K562 (cell line): ENCODE results near the gene BCAS1. TPM values are rescaled to one million over a fixed set of nuclear protein-coding genes. Genes with fewer than 3 reads are reported as not detected.

Experiments used
- CBX3 ChIP-seq, 2 experiments: IDR thresholded peaks; 1 replicate in 1 of 2; 2 replicates in 1 of 2; pipeline ENCODE4 v1.6.1; 2012; ENCODE audit warnings: inconsistent platforms in 2 of 2, low read length in 2 of 2, borderline replicate concordance in 1 of 2, control low read depth in 1 of 2
- CTCF ChIP-seq, 3 experiments: IDR thresholded peaks in 2 of 3; conservative IDR thresholded peaks in 1 of 3; 2 replicates each; pipeline ENCODE4 v1.5.1; 2011 to 2012; ENCODE audit warnings: low read length in 3 of 3, mild to moderate bottlenecking in 3 of 3, control low read depth in 2 of 3, improper control_type of control experiment in 1 of 3, inconsistent platforms in 1 of 3, low read depth in 1 of 3, mixed read lengths in 1 of 3, moderate library complexity in 1 of 3; ENCODE audit not compliant: insufficient read depth in 2 of 3
- CTCFL ChIP-seq: IDR thresholded peaks from 2 replicates; pipeline ENCODE4 v1.6.1; 2011; ENCODE audit warnings: borderline replicate concordance, low read depth, mild to moderate bottlenecking, moderate library complexity, low read length; ENCODE audit not compliant: insufficient read depth, poor library complexity, severe bottlenecking
- DACH1 ChIP-seq: fragments of 450-650 bp; IDR thresholded peaks from 2 replicates; pipeline ENCODE4 v1.6.1; 2018; ENCODE audit not compliant: partially characterized antibody
- E2F6 ChIP-seq, 2 experiments: IDR thresholded peaks; 2 replicates each; pipeline ENCODE4 v1.6.1; 2011; ENCODE audit warnings: borderline replicate concordance in 1 of 2, control low read depth in 1 of 2, low read depth in 1 of 2, low read length in 1 of 2, mild to moderate bottlenecking in 1 of 2, mixed read lengths in 1 of 2, moderate library complexity in 1 of 2; ENCODE audit not compliant: insufficient read depth in 1 of 2, insufficient read length in 1 of 2, poor library complexity in 1 of 2, severe bottlenecking in 1 of 2; ENCODE audit errors: extremely low read depth in 1 of 2
- KLF16 ChIP-seq: IDR thresholded peaks from 2 replicates; pipeline ENCODE4 v1.6.1; 2016; ENCODE audit warnings: antibody characterized with exemption
- MYC ChIP-seq, 2 experiments: fragments of 250-450 bp in 1 of 2; sonication (Bioruptor Pico) in 1 of 2; IDR thresholded peaks; 2 replicates each; pipeline versions ENCODE4 v1.5.1 to v1.6.1; 2012 to 2021; ENCODE audit warnings: low read depth in 2 of 2, borderline replicate concordance in 1 of 2, improper control_type of control experiment in 1 of 2, low read length in 1 of 2, mild to moderate bottlenecking in 1 of 2, moderate library complexity in 1 of 2
- PREB ChIP-seq: sonication (generic); formaldehyde crosslinking; IDR thresholded peaks from 2 replicates; pipeline ENCODE4 v1.8.1; 2023; ENCODE audit warnings: mild to moderate bottlenecking, missing genetic modification reagents
- RAD21 ChIP-seq, 2 experiments: fragments of 250-450 bp in 1 of 2; fragments of 450-650 bp in 1 of 2; sonication (Bioruptor Pico) in 1 of 2; formaldehyde crosslinking in 1 of 2; IDR thresholded peaks in 1 of 2; conservative IDR thresholded peaks in 1 of 2; 2 replicates each; pipeline versions ENCODE4 v1.4.0 to v1.8.0; 2020 to 2022; ENCODE audit warnings: mild to moderate bottlenecking in 2 of 2, moderate library complexity in 1 of 2
- YY1 ChIP-seq, 3 experiments: IDR thresholded peaks; 2 replicates each; pipeline ENCODE4 v1.6.1; 2011; ENCODE audit warnings: low read length in 2 of 3, mild to moderate bottlenecking in 2 of 3, moderate library complexity in 2 of 3, borderline replicate concordance in 1 of 3, control low read depth in 1 of 3, low read depth in 1 of 3; ENCODE audit not compliant: insufficient read depth in 3 of 3, insufficient replicate concordance in 2 of 3, control insufficient read depth in 1 of 3, insufficient read length in 1 of 3; ENCODE audit errors: extremely low read depth in 1 of 3
- ZBTB33 ChIP-seq: sonication (generic); formaldehyde crosslinking; IDR thresholded peaks from 2 replicates; pipeline ENCODE4 v1.8.1; 2023; ENCODE audit warnings: mild to moderate bottlenecking, missing genetic modification reagents
- ZNF121 ChIP-seq: sonication (generic); formaldehyde crosslinking; conservative IDR thresholded peaks from 2 replicates; pipeline ENCODE4 v1.8.0; 2022; ENCODE audit warnings: missing genetic modification reagents
- ZNF143 ChIP-seq: sonication (generic); formaldehyde crosslinking; IDR thresholded peaks from 2 replicates; pipeline ENCODE4 v1.9.0; 2022; ENCODE audit warnings: mild to moderate bottlenecking, missing genetic modification reagents
- polyA plus RNA-seq, 8 experiments: library from polyadenylated mRNA; depleted of rRNA in 4 of 8; stranded (reverse) in 5 of 8; unstranded in 3 of 8; fragments of >200 nt; fragmentation: Nextera tagmentation in 2 of 8; fragmentation: Illumina TruSeq in 1 of 8; extraction: Ambion mirVana in 2 of 8; extraction: Trizol in 1 of 8; gene quantifications; 2 replicates each; pipeline versions ENCODE4 v1.2.1 to v1.2.3, GENCODE V29; 2011 to 2014; ENCODE audit warnings: inconsistent platforms in 1 of 8, missing spikeins in 1 of 8
- total RNA-seq, 7 experiments: library from RNA; depleted of rRNA in 6 of 7; stranded (reverse); fragments of >200 nt in 6 of 7; fragmentation: Illumina TruSeq in 2 of 7; extraction: Trizol in 2 of 7; gene quantifications; 2 replicates each; pipeline versions ENCODE4 v1.2.1 to v1.2.3, GENCODE V29; 2011 to 2021; ENCODE audit warnings: low replicate concordance in 1 of 7

The BCAS1 gene
- total and polyA plus RNA-seq, 9 of the 15 experiments (the other 6 are each of a cell fraction or from before 2014, with no cell fraction given) = 0.18 to 2.3 (median 0.93) TPM

- TF ChIP-seq CTCFL (peak; percentile 84), PREB (no peak), YY1 (IDR thresholded peaks at IDR 0.05; ENCODE audit: borderline replicate concordance in 1 of 3, control insufficient read depth in 1 of 3, extremely low read depth in 1 of 3, insufficient read depth in 3 of 3, insufficient read length in 1 of 3, insufficient replicate concordance in 2 of 3, low read depth in 1 of 3, low read length in 2 of 3) (peak in 1 of 3 experiments; percentile 48), MYC (IDR thresholded peaks at IDR 0.05; ENCODE audit: low read depth, low read length) (peak; percentile 80), MYC (CRISPR knock-in tag; IDR thresholded peaks at IDR 0.05; ENCODE audit: borderline replicate concordance, low read depth) (no peak), E2F6 (IDR thresholded peaks at IDR 0.05; ENCODE audit: borderline replicate concordance in 1 of 2, extremely low read depth in 1 of 2, insufficient read depth in 1 of 2, insufficient read length in 1 of 2, low read depth in 1 of 2, low read length in 1 of 2, poor library complexity in 1 of 2, severe bottlenecking in 1 of 2) (peak in 1 of 2 experiments; percentile 43), KLF16 (peak; percentile 27; the same call in 1 of the 2 replicates), ZNF143 (no peak), CTCF (IDR thresholded peaks at IDR 0.05 in 2 of 3, conservative IDR thresholded peaks at IDR 0.05 in 1 of 3; ENCODE audit: insufficient read depth in 2 of 3, low read depth in 1 of 3, low read length in 3 of 3) (peak; percentile 83 to 87 (median 86)), CBX3 (IDR thresholded peaks at IDR 0.05; ENCODE audit: borderline replicate concordance in 1 of 2, low read length in 2 of 2) (0 out of 3 replicates have a peak, but pooled peaks of 1 of the 2 experiments have one; percentile 52), ZNF121 (CRISPR knock-in tag) (no peak), ZBTB33 (CRISPR knock-in tag) (no peak), RAD21 (CRISPR knock-in tag; conservative IDR thresholded peaks at IDR 0.05 in 1 of 2, IDR thresholded peaks at IDR 0.05 in 1 of 2) (peak; percentile 42 to 51), DACH1 (peak; percentile 78)
These were observed 32.8 kb upstream of the BCAS1 start (continued) for GRCh38 chr20:54103067-54103761.
